Thoracic aorta (tissue), 2 donors: ENCODE data around the gene DIS3L. TPM values are rescaled to one million over a fixed set of nuclear protein-coding genes. Genes with fewer than 3 reads are reported as not detected.
"Not testable (repeated sequence)": the region's sequence is repeated elsewhere in the genome, so short reads cannot be mapped to it uniquely, and the experiment has no call there.

Source experiments
- ATAC-seq: fragments of 150-250 bp; one replicate; pipeline ENCODE4 v1.8.0; 2017; ENCODE audit warnings: low read depth; ENCODE audit not compliant: insufficient number of reproducible peaks, low FRiP score
- DNase-seq: peaks from one replicate; pipeline ENCODE4 v3.0.0-alpha.2; 2020; ENCODE audit warnings: low spot score
- H3K27ac ChIP-seq, 2 donors: fragments of 200-600 bp; sonication (generic); 1 replicate in 1 of 2; 2 replicates in 1 of 2; pipeline ENCODE4 v1.5.1; 2016; ENCODE audit warnings: mild to moderate bottlenecking in 2 of 2, moderate library complexity in 2 of 2
- H3K27me3 ChIP-seq: fragments of 200-600 bp; sonication (generic); replicated peaks from 2 replicates; pipeline ENCODE4 v1.6.0; 2016; ENCODE audit warnings: mild to moderate bottlenecking; ENCODE audit not compliant: insufficient read depth
- H3K36me3 ChIP-seq: fragments of 200-600 bp; sonication (generic); one replicate; pipeline ENCODE4 v1.5.1; 2016
- H3K4me1 ChIP-seq, 2 donors: fragments of 200-600 bp; sonication (generic); 1 replicate in 1 of 2; 2 replicates in 1 of 2; pipeline versions ENCODE4 v1.5.1 to v1.6.0; 2016; ENCODE audit warnings: low read depth in 2 of 2, mild to moderate bottlenecking in 1 of 2; ENCODE audit not compliant: control insufficient read depth in 1 of 2
- H3K4me3 ChIP-seq: fragments of 200-600 bp; sonication (generic); 2 replicates; pipeline ENCODE4 v1.5.1; 2016; ENCODE audit warnings: mild to moderate bottlenecking
- H3K9me3 ChIP-seq: fragments of 200-600 bp; sonication (generic); 2 replicates; pipeline ENCODE4 v1.5.1; 2016
- total RNA-seq, 2 donors: library from RNA; depleted of rRNA; stranded (reverse); fragments of >200 nt; gene quantifications; one replicate each; pipeline versions ENCODE4 v1.1.0 to v1.2.3, GENCODE V29; 2016
- TF ChIP-seq, protein P1 (sequence below): fragments of 200-600 bp; sonication (generic); IDR thresholded peaks from one replicate; pipeline ENCODE4 v1.5.1; 2019; ENCODE audit warnings: antibody characterized with exemption

Gene DIS3L
- total RNA-seq, 2 donors from 2014 or later = 36.8 to 45.1 TPM

- ATAC-seq (no peak), DNase-seq (no peak)
Observed at GRCh38 chr15:66254951-66255676, 38.3 kb upstream of the DIS3L start.

GRCh38 chr15:66256692-66257091 lies 36.7 kb upstream of the DIS3L start:
- TF ChIP-seq, protein P1, sequence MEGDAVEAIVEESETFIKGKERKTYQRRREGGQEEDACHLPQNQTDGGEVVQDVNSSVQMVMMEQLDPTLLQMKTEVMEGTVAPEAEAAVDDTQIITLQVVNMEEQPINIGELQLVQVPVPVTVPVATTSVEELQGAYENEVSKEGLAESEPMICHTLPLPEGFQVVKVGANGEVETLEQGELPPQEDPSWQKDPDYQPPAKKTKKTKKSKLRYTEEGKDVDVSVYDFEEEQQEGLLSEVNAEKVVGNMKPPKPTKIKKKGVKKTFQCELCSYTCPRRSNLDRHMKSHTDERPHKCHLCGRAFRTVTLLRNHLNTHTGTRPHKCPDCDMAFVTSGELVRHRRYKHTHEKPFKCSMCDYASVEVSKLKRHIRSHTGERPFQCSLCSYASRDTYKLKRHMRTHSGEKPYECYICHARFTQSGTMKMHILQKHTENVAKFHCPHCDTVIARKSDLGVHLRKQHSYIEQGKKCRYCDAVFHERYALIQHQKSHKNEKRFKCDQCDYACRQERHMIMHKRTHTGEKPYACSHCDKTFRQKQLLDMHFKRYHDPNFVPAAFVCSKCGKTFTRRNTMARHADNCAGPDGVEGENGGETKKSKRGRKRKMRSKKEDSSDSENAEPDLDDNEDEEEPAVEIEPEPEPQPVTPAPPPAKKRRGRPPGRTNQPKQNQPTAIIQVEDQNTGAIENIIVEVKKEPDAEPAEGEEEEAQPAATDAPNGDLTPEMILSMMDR = no peak
- H3K27me3 ChIP-seq = peaks cover 16% of the 10 kb centered on the region
- no peak for ATAC-seq

More at GRCh38 chr15:66254951-66255676, 38.3 kb upstream of the DIS3L start:
- no peak overlapping the region for H3K4me3 ChIP-seq
- H3K36me3 ChIP-seq = no peaks in the 10 kb centered on the region
- H3K9me3 ChIP-seq = no peaks in the 10 kb centered on the region
- H3K27ac ChIP-seq = no peak overlapping the region
- peaks cover 10 to 25% of the 10 kb centered on the region in 2 donors for H3K4me1 ChIP-seq
- peaks cover 16% of the 10 kb centered on the region for H3K27me3 ChIP-seq
- TF ChIP-seq, protein P1 = no peak

GRCh38 chr15:66261056-66261455 lies 32.3 kb upstream of the DIS3L start:
- H3K4me1 ChIP-seq = no peaks in the 10 kb centered on the region
- H3K27me3 ChIP-seq = no peaks in the 10 kb centered on the region
- H3K4me3 ChIP-seq = no peak overlapping the region
- H3K27ac ChIP-seq = no peak overlapping the region
- no peaks in the 10 kb centered on the region for H3K9me3 ChIP-seq
- DNase-seq (no peak), ATAC-seq (no peak)
- H3K36me3 ChIP-seq = no peaks in the 10 kb centered on the region
- TF ChIP-seq, protein P1 = no peak

More at GRCh38 chr15:66256692-66257091, 36.7 kb upstream of the DIS3L start:
- Histone ChIP-seq H3K4me1 (peaks cover 10 to 25% of the 10 kb centered on the region in 2 donors), H3K27ac (no peak overlapping the region), H3K9me3 (no peaks in the 10 kb centered on the region), H3K36me3 (no peaks in the 10 kb centered on the region), H3K4me3 (no peak overlapping the region)
- no peak for DNase-seq

- DNase-seq, H3K4me1 ChIP-seq, H3K27ac ChIP-seq, H3K27me3 ChIP-seq, H3K36me3 ChIP-seq, H3K9me3 ChIP-seq, H3K4me3 ChIP-seq, ATAC-seq: not testable (repeated sequence)
Observed at GRCh38 chr15:66262837-66263236, 30.5 kb upstream of the DIS3L start.

DNA sequence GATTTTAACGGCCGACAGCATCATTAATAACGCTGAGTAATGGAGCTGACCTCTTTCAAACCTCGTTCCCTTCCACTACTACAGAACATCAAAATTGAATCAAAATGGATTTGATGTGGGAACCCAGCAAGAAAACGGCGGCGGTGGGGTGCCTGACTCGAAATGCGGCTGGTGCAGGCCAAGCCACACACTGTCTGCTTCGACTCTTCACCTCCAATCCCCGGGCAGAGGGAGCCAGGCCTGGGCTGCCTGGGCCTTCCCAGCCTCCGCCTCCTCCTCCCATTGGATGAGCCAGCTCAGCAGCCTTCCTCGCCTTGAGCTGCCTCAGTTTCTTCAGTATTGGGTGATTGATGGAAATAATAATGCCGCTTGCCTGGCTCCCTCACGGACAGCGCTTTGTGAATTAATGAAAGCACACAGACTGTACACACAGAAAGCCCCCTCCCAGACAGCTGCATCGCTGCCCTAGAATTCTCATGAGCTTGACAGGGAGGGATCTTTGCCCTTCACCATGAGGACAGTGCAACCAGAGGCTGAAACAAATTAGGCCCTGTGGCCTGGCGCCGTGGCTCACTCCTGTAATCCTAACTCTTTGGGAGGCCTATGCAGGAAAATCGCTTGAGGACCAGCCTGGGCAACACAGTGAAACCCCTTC lies 28.4 kb upstream of the DIS3L start:
- Histone ChIP-seq H3K36me3 (no peaks in the 10 kb centered on the region), H3K27ac (no peak overlapping the region), H3K27me3 (no peaks in the 10 kb centered on the region), H3K4me3 (no peak overlapping the region), H3K4me1 (no peaks in the 10 kb centered on the region), H3K9me3 (no peaks in the 10 kb centered on the region)
- DNase-seq (no peak), ATAC-seq (no peak)
- TF ChIP-seq, protein P1 = no peak
